Measurements from ENCODE around the gene FUT7. TPM values are rescaled to one million over a fixed set of nuclear protein-coding genes. Genes with fewer than 3 reads are reported as not detected.

The FUT7 gene
- total RNA-seq, 2 experiments from 2014 or later: 0.06 TPM; not detected in 1

GRCh38 chr9:137053944-137054931 lies 22.4 kb upstream of the FUT7 start, which contains the start of gene ENTPD2:
Gene ENTPD2 (minus strand): TSS chr9:137054061. CDS start chr9:137053997, 64 bp downstream.
- CTCF ChIA-PET: interaction anchor here (1.6 to 3.2 kb wide), 4 partner anchors 10 to 20 kb away, joined by 5 to 13 read pairs (median 10); no protein-coding TSS in a partner anchor
- POLR2A ChIA-PET: no interaction called here

- ChIA-PET CTCF (interaction anchor here (0.6 to 2.7 kb wide), 6 partner anchors 14 to 312 kb away, joined by 3 to 17 read pairs (median 6); no protein-coding TSS in a partner anchor), POLR2A (interaction anchor here (0.6 kb wide), 1 partner anchor 48 kb away, joined by 4 read pairs; no protein-coding TSS in a partner anchor)
Observed at GRCh38 chr9:137052998-137053943, 21.4 kb upstream of the FUT7 start.

- CTCF ChIA-PET: interaction anchor here (0.6 to 2.7 kb wide), 6 partner anchors 15 to 315 kb away, joined by 3 to 17 read pairs (median 6); no protein-coding TSS in a partner anchor
- POLR2A ChIA-PET: interaction anchor here (0.5 to 0.6 kb wide), 2 partner anchors 18 to 49 kb away, joined by 4 read pairs; no protein-coding TSS in a partner anchor
Observed at GRCh38 chr9:137052293-137052692, 20.4 kb upstream of the FUT7 start.

- ChIA-PET CTCF (interaction anchor here (2.7 kb wide), 1 partner anchor 17 kb away, joined by 13 read pairs; no protein-coding TSS in a partner anchor), POLR2A (no interaction called here)
Observed at GRCh38 chr9:137051145-137051724, 19.3 kb upstream of the FUT7 start.

- ChIA-PET CTCF (interaction anchor here (4.8 kb wide), 1 partner anchor 17 kb away, joined by 120 read pairs; the partner anchor contains the start of gene SAPCD2), POLR2A (no interaction called here)
Observed at GRCh38 chr9:137050570-137050969, 18.7 kb upstream of the FUT7 start.

GRCh38 chr9:137049544-137050449 lies 17.9 kb upstream of the FUT7 start:
- CTCF ChIA-PET: interaction anchor here (0.6 to 4.8 kb wide), 6 partner anchors 11 to 171 kb away, joined by 3 to 120 read pairs (median 6); partner anchors contain the start of genes CLIC3 and SAPCD2
- POLR2A ChIA-PET: no interaction called here

GRCh38 chr9:137048655-137049543 lies 17.0 kb upstream of the FUT7 start:
- ChIA-PET POLR2A (interaction anchor here (0.9 kb wide), 1 partner anchor 9 kb away, joined by 3 read pairs; no protein-coding TSS in a partner anchor), CTCF (interaction anchor here (1.0 to 4.8 kb wide), 6 partner anchors 12 to 150 kb away, joined by 3 to 120 read pairs (median 8); partner anchors contain the start of genes CLIC3 and SAPCD2)

GRCh38 chr9:137046088-137046787 lies 14.3 kb upstream of the FUT7 start, which contains the start of gene NPDC1:
Gene NPDC1 (minus strand): TSS chr9:137046177. CDS start chr9:137045989, 188 bp downstream.
- ChIA-PET POLR2A (interaction anchor here (0.6 to 1.3 kb wide), 6 partner anchors 11 to 249 kb away, joined by 3 to 8 read pairs (median 4); partner anchors contain the start of gene MAN1B1), CTCF (interaction anchor here (0.6 to 4.8 kb wide), 27 partner anchors 9 to 257 kb away, joined by 3 to 120 read pairs (median 4); partner anchors contain the start of genes ABCA2, FUT7, MAN1B1 and PAXX)

- ChIA-PET CTCF (interaction anchor here (0.8 to 4.8 kb wide), 15 partner anchors 9 to 256 kb away, joined by 3 to 120 read pairs (median 4); partner anchors contain the start of genes ABCA2, FUT7 and SAPCD2), POLR2A (interaction anchor here (0.6 to 1.2 kb wide), 2 partner anchors 11 to 246 kb away, joined by 3 to 6 read pairs; no protein-coding TSS in a partner anchor)
Observed at GRCh38 chr9:137045294-137046087, 13.6 kb upstream of the FUT7 start.

GRCh38 chr9:137044502-137045177 lies 12.8 kb upstream of the FUT7 start:
- CTCF ChIA-PET: interaction anchor here (0.8 to 2.4 kb wide), 11 partner anchors 10 to 192 kb away, joined by 3 to 17 read pairs (median 4); partner anchors contain the start of genes FUT7 and RNF224
- POLR2A ChIA-PET: interaction anchor here (0.7 to 1.2 kb wide), 2 partner anchors 10 to 23 kb away, joined by 6 to 10 read pairs; no protein-coding TSS in a partner anchor

- ChIA-PET CTCF (interaction anchor here (1.0 to 2.4 kb wide), 8 partner anchors 9 to 183 kb away, joined by 3 to 17 read pairs (median 5); partner anchors contain the start of gene RNF224), POLR2A (interaction anchor here (1.2 kb wide), 1 partner anchor 9 kb away, joined by 6 read pairs; no protein-coding TSS in a partner anchor)
Observed at GRCh38 chr9:137044037-137044436, 12.1 kb upstream of the FUT7 start.

GRCh38 chr9:137042751-137043727 lies 11.2 kb upstream of the FUT7 start:
- POLR2A ChIA-PET: interaction anchor here (0.7 kb wide), 1 partner anchor 50 kb away, joined by 9 read pairs; no protein-coding TSS in a partner anchor
- CTCF ChIA-PET: interaction anchor here (0.7 to 2.4 kb wide), 5 partner anchors 8 to 21 kb away, joined by 3 to 17 read pairs (median 8); no protein-coding TSS in a partner anchor

All from activated CD8-positive, alpha-beta memory T cell treated with anti-CD3 and anti-CD28 coated beads for 36 hours (primary cell).